H1 (cell line): Measurements from ENCODE around the gene NKAIN1. TPM values are rescaled to one million over a fixed set of nuclear protein-coding genes. Genes with fewer than 3 reads are reported as not detected.

Source experiments
- CTCF ChIA-PET: fragments of 300-600 bp; sonication (Branson Sonifier 250); formaldehyde crosslinking; loops from one replicate; lab custom pipeline; 2021; ENCODE audit not compliant: partially characterized antibody; lab: Charles Lee
- POLR2A ChIA-PET: fragments of 300-600 bp; sonication (Branson Sonifier 250); formaldehyde crosslinking; loops from one replicate; lab custom pipeline; 2021; ENCODE audit warnings: inconsistent platforms; ENCODE audit not compliant: partially characterized antibody; lab: Charles Lee
- DNase-seq, 2 experiments: peaks; one replicate each; pipeline versions ENCODE4 v3.0.0 to v3.0.0-alpha.2; 2010 to 2022; ENCODE audit warnings: low spot score in 2 of 2, low read depth in 1 of 2, mixed read lengths in 1 of 2
- FAIRE-seq: peaks from 2 replicates; lab custom pipeline; 2011; peaks lifted over from hg19 to GRCh38; lab: Jason Lieb, UNC
- H2AFZ ChIP-seq: 2 replicates; pipeline ENCODE4 v1.8.1; 2012; ENCODE audit warnings: low read length, inconsistent platforms
- H2AK5ac ChIP-seq: 2 replicates; pipeline ENCODE4 v1.6.1; 2013; ENCODE audit warnings: low read depth, low read length
- H2BK120ac ChIP-seq: replicated peaks from 2 replicates; pipeline ENCODE3; 2013; ENCODE audit warnings: low read depth, low read length, inconsistent platforms
- H2BK12ac ChIP-seq: 2 replicates; pipeline ENCODE4 v1.6.1; 2013; ENCODE audit warnings: low read depth, low read length
- H2BK15ac ChIP-seq: 2 replicates; pipeline ENCODE4 v1.6.1; 2013; ENCODE audit warnings: low read length
- H2BK20ac ChIP-seq: 2 replicates; pipeline ENCODE4 v1.6.1; 2013; ENCODE audit warnings: low read length
- H2BK5ac ChIP-seq: 2 replicates; pipeline ENCODE4 v1.6.1; 2013; ENCODE audit warnings: low read depth, low read length
- H3K14ac ChIP-seq: 2 replicates; pipeline ENCODE4 v1.6.1; 2013; ENCODE audit warnings: inconsistent platforms; ENCODE audit not compliant: insufficient read length
- H3K18ac ChIP-seq: 2 replicates; pipeline ENCODE4 v1.6.1; 2013; ENCODE audit warnings: low read length; ENCODE audit errors: extremely low read depth
- H3K23ac ChIP-seq: 2 replicates; pipeline ENCODE4 v1.6.1; 2013; ENCODE audit warnings: inconsistent platforms; ENCODE audit not compliant: insufficient read length
- H3K23me2 ChIP-seq: 2 replicates; pipeline ENCODE4 v1.6.1; 2013; ENCODE audit warnings: low read depth, low read length
- H3K27ac ChIP-seq: 2 replicates; pipeline ENCODE4 v1.6.1; 2011; ENCODE audit warnings: low read depth, low read length, inconsistent platforms
- H3K27me3 ChIP-seq, 4 experiments: replicated peaks in 1 of 4; 1 replicate in 1 of 4; 2 replicates in 3 of 4; pipeline versions ENCODE4 v1.6.1 to v1.8.1; 2011 to 2013; ENCODE audit warnings: low read length in 3 of 4, mild to moderate bottlenecking in 3 of 4, inconsistent platforms in 2 of 4, mixed read lengths in 2 of 4, moderate library complexity in 1 of 4; ENCODE audit not compliant: control insufficient read depth in 3 of 4, insufficient read depth in 3 of 4; ENCODE audit errors: extremely low read depth in 1 of 4
- H3K36me3 ChIP-seq, 4 experiments: 2 replicates each; pipeline versions ENCODE4 v1.6.1 to v1.8.1; 2011 to 2013; ENCODE audit warnings: mild to moderate bottlenecking in 4 of 4, low read length in 3 of 4, moderate library complexity in 2 of 4, control low read depth in 1 of 4, inconsistent platforms in 1 of 4; ENCODE audit not compliant: insufficient read depth in 4 of 4, control insufficient read depth in 2 of 4
- H3K4ac ChIP-seq: replicated peaks from 2 replicates; pipeline ENCODE3; 2013; ENCODE audit warnings: low read length, low read depth, mixed read lengths, inconsistent platforms; ENCODE audit not compliant: insufficient read length
- H3K4me1 ChIP-seq, 4 experiments: replicated peaks in 1 of 4; 1 replicate in 1 of 4; 2 replicates in 3 of 4; pipeline versions ENCODE4 v1.6.1 to v1.8.1; 2011 to 2013; ENCODE audit warnings: low read length in 3 of 4, inconsistent platforms in 2 of 4, mixed read lengths in 1 of 4; ENCODE audit not compliant: insufficient read depth in 4 of 4, control insufficient read depth in 3 of 4
- H3K4me2 ChIP-seq, 2 experiments: 2 replicates each; pipeline versions ENCODE4 v1.6.1 to v1.8.1; 2011 to 2013; ENCODE audit warnings: low read depth in 2 of 2, low read length in 2 of 2, control low read depth in 1 of 2, inconsistent platforms in 1 of 2, mild to moderate bottlenecking in 1 of 2; ENCODE audit not compliant: insufficient read depth in 1 of 2
- H3K4me3 ChIP-seq, 4 experiments: fragments of 200-600, 300-600 bp in 1 of 4; sonication (generic), shearing (Covaris generic), sonication (Bioruptor Twin) in 1 of 4; 2 replicates each; pipeline versions ENCODE4 v1.5.1 to v1.8.1; 2011 to 2016; ENCODE audit warnings: low read length in 4 of 4, low read depth in 3 of 4, control low read depth in 2 of 4, inconsistent platforms in 2 of 4, mild to moderate bottlenecking in 2 of 4, mixed read lengths in 1 of 4, moderate library complexity in 1 of 4; ENCODE audit not compliant: insufficient read depth in 2 of 4; ENCODE audit errors: extremely low read depth in 1 of 4
- H3K56ac ChIP-seq: replicated peaks from 2 replicates; pipeline ENCODE3; 2013; ENCODE audit warnings: low read depth, mild to moderate bottlenecking, mixed read lengths, low read length, inconsistent platforms; ENCODE audit not compliant: insufficient read length
- H3K79me1 ChIP-seq: 2 replicates; pipeline ENCODE4 v1.6.1; 2013; ENCODE audit warnings: low read depth, low read length, control low read depth
- H3K79me2 ChIP-seq, 2 experiments: 2 replicates each; pipeline versions ENCODE4 v1.6.1 to v1.8.1; 2012 to 2013; ENCODE audit warnings: low read length in 2 of 2, mild to moderate bottlenecking in 2 of 2, inconsistent platforms in 1 of 2; ENCODE audit not compliant: insufficient read depth in 2 of 2, control insufficient read depth in 1 of 2
- H3K9ac ChIP-seq, 4 experiments: replicated peaks in 1 of 4; 1 replicate in 1 of 4; 2 replicates in 3 of 4; pipeline versions ENCODE4 v1.6.1 to v1.8.1; 2011 to 2013; ENCODE audit warnings: low read depth in 3 of 4, low read length in 3 of 4, control low read depth in 2 of 4, mild to moderate bottlenecking in 2 of 4, moderate library complexity in 2 of 4, inconsistent platforms in 1 of 4; ENCODE audit errors: extremely low read depth in 1 of 4
- H3K9me3 ChIP-seq, 2 experiments: 2 replicates each; pipeline versions ENCODE4 v1.6.1 to v1.8.1; 2012 to 2013; ENCODE audit warnings: mild to moderate bottlenecking in 2 of 2, moderate library complexity in 2 of 2, control low read depth in 1 of 2, inconsistent platforms in 1 of 2, low read depth in 1 of 2, low read length in 1 of 2, mixed read lengths in 1 of 2; ENCODE audit not compliant: insufficient read depth in 2 of 2
- H4K20me1 ChIP-seq, 2 experiments: replicated peaks in 1 of 2; 2 replicates each; pipeline versions ENCODE3 to v1.8.1; 2011 to 2013; ENCODE audit warnings: inconsistent platforms in 2 of 2, low read length in 2 of 2, mild to moderate bottlenecking in 1 of 2; ENCODE audit not compliant: insufficient read depth in 2 of 2, control insufficient read depth in 1 of 2
- H4K5ac ChIP-seq: 2 replicates; pipeline ENCODE4 v1.6.1; 2013; ENCODE audit warnings: low read length, low read depth, mixed read lengths, inconsistent platforms; ENCODE audit not compliant: insufficient read length
- H4K8ac ChIP-seq: 2 replicates; pipeline ENCODE4 v1.8.0; 2013; ENCODE audit warnings: mild to moderate bottlenecking, moderate library complexity, low read length, inconsistent platforms; ENCODE audit not compliant: insufficient read depth; ENCODE audit errors: extremely low read depth
- H4K91ac ChIP-seq: replicated peaks from 2 replicates; pipeline ENCODE3; 2013; ENCODE audit warnings: low read length, mixed read lengths, inconsistent platforms; ENCODE audit not compliant: insufficient read length
- BRCA1 ChIP-seq: IDR thresholded peaks from 2 replicates; pipeline ENCODE4 v1.6.1; 2012; ENCODE audit warnings: low read depth, low read length, improper control_type of control experiment
- EZH2 ChIP-seq: fragments of 200-600 bp; sonication (generic); IDR thresholded peaks from 2 replicates; pipeline ENCODE4 v1.7.1; 2012; ENCODE audit warnings: low read depth, mild to moderate bottlenecking, moderate library complexity, low read length, inconsistent platforms; ENCODE audit not compliant: severe bottlenecking
- GTF2F1 ChIP-seq: IDR thresholded peaks from 2 replicates; pipeline ENCODE4 v1.6.1; 2012; ENCODE audit warnings: low read depth, low read length, improper control_type of control experiment, borderline replicate concordance
- KDM4A ChIP-seq: IDR thresholded peaks from one replicate; pipeline ENCODE4 v1.7.1; 2012; ENCODE audit warnings: low read depth, mild to moderate bottlenecking, moderate library complexity, low read length, inconsistent platforms; ENCODE audit not compliant: severe bottlenecking
- POLR2AphosphoS5 ChIP-seq: IDR thresholded peaks from 2 replicates; pipeline ENCODE4 v1.6.1; 2011; ENCODE audit warnings: low read depth, low read length
- SAP30 ChIP-seq: fragments of 300-600 bp; sonication (generic); IDR thresholded peaks from 2 replicates; pipeline ENCODE4 v1.7.1; 2012; ENCODE audit warnings: low read length, moderate library complexity, mild to moderate bottlenecking, inconsistent platforms; ENCODE audit not compliant: insufficient read depth, insufficient replicate concordance
- SP1 ChIP-seq: IDR thresholded peaks from 2 replicates; pipeline ENCODE4 v1.6.1; 2011; ENCODE audit warnings: low read depth, low read length
- TAF1 ChIP-seq: IDR thresholded peaks from 2 replicates; pipeline ENCODE4 v1.6.1; 2011; ENCODE audit warnings: mild to moderate bottlenecking, low read depth, low read length
- WGBS, 2 experiments: shearing (Covaris generic) in 1 of 2; methylation state at CpG; one replicate each; pipeline versions ENCODE4 v1.1.6 to v1.1.7; 2013 to 2015; ENCODE audit warnings: low lambda C conversion rate in 2 of 2, mixed read lengths in 2 of 2, inconsistent platforms in 1 of 2, low coverage in 1 of 2, missing lambda C conversion rate in 1 of 2; ENCODE audit not compliant: insufficient replicate concordance in 2 of 2, insufficient coverage in 1 of 2, insufficient read length in 1 of 2; ENCODE audit errors: extremely low coverage in 1 of 2, missing lambda C conversion rate in 1 of 2; 5-methylcytosine and 5-hydroxymethylcytosine counted together
- polyA plus RNA-seq, 7 experiments: library from polyadenylated mRNA; depleted of rRNA in 3 of 7; stranded (reverse) in 5 of 7; unstranded in 2 of 7; fragments of >200 nt in 5 of 7; fragments of 200-250 nt in 2 of 7; gene quantifications; 1 replicate in 5 of 7; 2 replicates in 1 of 7; 4 replicates in 1 of 7; pipeline versions ENCODE4 v1.2.1 to v1.2.3, GENCODE V29; 2011 to 2013; ENCODE audit warnings: missing spikeins in 2 of 7, mixed read lengths in 2 of 7
- total RNA-seq: library from RNA; stranded (reverse); fragmentation: NEBNext Ultra II Directional; extraction: Animal tissue kit (Norgen Biotek cat#: 25700); gene quantifications from 2 replicates; pipeline ENCODE4 v1.2.1, GENCODE V29; 2021
- TF ChIP-seq, protein P1 (sequence below): IDR thresholded peaks from 2 replicates; pipeline ENCODE4 v1.6.1; 2012; ENCODE audit warnings: inconsistent platforms
- TF ChIP-seq, protein P2 (sequence below): IDR thresholded peaks from 2 replicates; pipeline ENCODE4 v1.6.1; 2011; ENCODE audit warnings: low read depth, mild to moderate bottlenecking, low read length; ENCODE audit not compliant: insufficient read depth

Gene NKAIN1
- total and polyA plus RNA-seq, 2 of the 8 experiments (the other 6 are each of a cell fraction or from before 2014, with no cell fraction given): 59.3 to 66.9 TPM

DNA sequence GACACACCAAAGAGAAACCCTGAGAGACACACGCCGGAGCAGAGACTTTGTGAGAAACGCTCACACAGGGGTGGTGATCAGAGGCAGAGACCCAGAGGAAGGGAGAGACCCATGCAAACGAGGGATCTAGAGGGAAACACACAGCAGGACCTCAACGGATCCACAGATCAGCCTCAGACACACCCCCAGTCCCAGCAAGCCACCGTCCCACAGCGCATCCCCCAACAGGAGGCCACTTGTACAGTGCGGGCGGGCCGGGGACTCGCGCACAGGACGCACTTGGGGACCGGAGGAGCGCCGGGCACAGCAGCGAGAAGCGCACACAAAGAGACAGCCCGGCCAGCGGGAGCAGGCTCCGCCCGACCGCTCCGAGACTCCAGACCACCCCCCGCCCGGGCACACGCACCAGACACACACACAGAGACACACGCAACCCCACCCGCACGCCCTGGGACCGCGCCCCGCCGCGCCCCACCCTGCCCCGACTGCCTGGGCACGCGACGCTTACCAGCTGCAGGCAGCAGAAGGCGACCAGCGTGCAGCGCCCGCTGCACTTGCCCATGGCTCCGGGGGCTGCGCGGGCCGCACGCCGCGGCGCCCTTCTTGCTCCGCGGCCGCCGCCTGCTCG is 587 bp downstream of the NKAIN1 start:
- Histone ChIP-seq H3K18ac (peak overlapping the region; percentile 87; the same call in 1 of the 2 replicates), H3K79me2 (peaks cover 0 to 28% of the 10 kb centered on the region in 2 experiments; a peak in 2 of 4 replicates), H3K4me1 (peaks cover 5 to 15% (median 6%) of the 10 kb centered on the region in 4 experiments; a peak in 6 of 7 replicates), H3K56ac (peak overlapping the region; percentile 49), H3K4me2 (peak overlapping the region; percentile 95), H2BK15ac (peak overlapping the region; percentile 92), H4K91ac (peak overlapping the region; percentile 62), H3K14ac (no peak overlapping the region), H2BK12ac (0 out of 2 replicates have a peak overlapping the region, but pooled peaks have one; percentile 68), H3K23ac (no peak overlapping the region), H3K9ac (peak overlapping the region; percentile 60 to 79 (median 69)), H3K36me3 (no peaks in the 10 kb centered on the region), H2AK5ac (0 out of 2 replicates have a peak overlapping the region, but pooled peaks have one; percentile 41), H3K23me2 (peaks cover 10% of the 10 kb centered on the region), H2AFZ (peak overlapping the region; percentile 91), H3K4me3 (peak overlapping the region; percentile 75 to 79 (median 78)), H3K79me1 (no peaks in the 10 kb centered on the region; the same call in 1 of the 2 replicates), H2BK120ac (no peak overlapping the region), H2BK5ac (no peak overlapping the region), H4K20me1 (peaks cover 6 to 7% of the 10 kb centered on the region in 2 experiments), H3K27ac (no peak overlapping the region), H4K8ac (peak overlapping the region; percentile 93; the same call in 1 of the 2 replicates), H3K9me3 (no peaks in the 10 kb centered on the region), H2BK20ac (0 out of 2 replicates have a peak overlapping the region, but pooled peaks have one; percentile 48), H3K27me3 (peaks cover 0 to 22% (median 12%) of the 10 kb centered on the region in 4 experiments; a peak in 5 of 7 replicates), H4K5ac (no peak overlapping the region), H3K4ac (no peak overlapping the region)
- 3% methylated on average over 33 of the region's 56 CpGs; no CpG with 5 or more reads in 1 of the 2 experiments for WGBS, 2 experiments
- DNase-seq (peak; percentile 17 to 74), FAIRE-seq (no peak)
- ChIA-PET POLR2A (interaction anchor here (0.8 to 2.9 kb wide), 5 partner anchors 10 to 54 kb away, joined by 3 to 14 read pairs (median 4); no protein-coding TSS in a partner anchor), CTCF (interaction anchor here (1.4 to 2.4 kb wide), 3 partner anchors 15 to 54 kb away, joined by 4 to 11 read pairs (median 7); no protein-coding TSS in a partner anchor)
- TF ChIP-seq TAF1: peak; percentile 60; the same call in 1 of the 2 replicates
- TF ChIP-seq, protein P1, sequence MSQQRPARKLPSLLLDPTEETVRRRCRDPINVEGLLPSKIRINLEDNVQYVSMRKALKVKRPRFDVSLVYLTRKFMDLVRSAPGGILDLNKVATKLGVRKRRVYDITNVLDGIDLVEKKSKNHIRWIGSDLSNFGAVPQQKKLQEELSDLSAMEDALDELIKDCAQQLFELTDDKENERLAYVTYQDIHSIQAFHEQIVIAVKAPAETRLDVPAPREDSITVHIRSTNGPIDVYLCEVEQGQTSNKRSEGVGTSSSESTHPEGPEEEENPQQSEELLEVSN: no peak
- TF ChIP-seq, protein P2, sequence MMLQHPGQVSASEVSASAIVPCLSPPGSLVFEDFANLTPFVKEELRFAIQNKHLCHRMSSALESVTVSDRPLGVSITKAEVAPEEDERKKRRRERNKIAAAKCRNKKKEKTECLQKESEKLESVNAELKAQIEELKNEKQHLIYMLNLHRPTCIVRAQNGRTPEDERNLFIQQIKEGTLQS: no peak
- TF ChIP-seq POLR2AphosphoS5: peak; percentile 39; the same call in 1 of the 2 replicates
- TF ChIP-seq EZH2: peak; percentile 29
- TF ChIP-seq KDM4A: peak; percentile 71
- no peak for TF ChIP-seq BRCA1
- no peak for TF ChIP-seq SAP30
- TF ChIP-seq SP1: no peak
- TF ChIP-seq GTF2F1: no peak
